Erythroblast (primary cell): ENCODE data around the gene NTNG2.

Source experiments
- GATA1 ChIP-seq: IDR thresholded peaks from 2 replicates; pipeline ENCODE4 v1.6.1; 2011; ENCODE audit warnings: low read depth, mild to moderate bottlenecking, control low read depth, low read length, moderate library complexity
- POLR2A ChIP-seq: IDR thresholded peaks from 2 replicates; pipeline ENCODE4 v1.6.1; 2011; ENCODE audit warnings: mild to moderate bottlenecking, low read length

DNA sequence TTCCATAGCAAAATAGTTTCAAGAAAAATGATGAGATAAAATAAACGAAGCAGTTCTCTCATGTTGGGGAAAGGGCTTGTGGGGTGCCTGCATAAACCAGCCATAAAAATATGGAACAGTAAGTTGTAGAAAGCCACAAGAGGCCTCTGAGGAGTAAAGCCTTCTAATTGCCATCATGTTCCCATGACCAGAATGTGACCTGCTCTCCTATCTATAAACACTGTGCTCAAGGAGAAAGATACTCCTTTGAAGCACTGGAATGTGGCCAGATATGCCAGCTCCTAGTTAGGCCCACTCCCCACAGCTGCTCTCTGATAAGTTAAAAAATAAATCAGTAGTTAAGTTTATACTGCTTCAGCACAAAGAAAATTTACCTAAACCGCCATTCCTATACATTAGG lies 127.1 kb downstream of the NTNG2 start:
- TF ChIP-seq POLR2A, result no peak
- TF ChIP-seq GATA1, result no peak
